Tibial nerve (tissue), 3 donors: Measurements from ENCODE around the gene CSF3.

ENCODE experiments used
- CTCF ChIP-seq, 5 experiments: fragments of 200-600 bp in 3 of 5; fragments of 450-650 bp in 2 of 5; sonication (generic) in 3 of 5; IDR thresholded peaks; one replicate each; pipeline ENCODE4 v1.5.1; 2016 to 2019; ENCODE audit warnings: antibody characterized with exemption in 5 of 5, mild to moderate bottlenecking in 3 of 5, moderate library complexity in 2 of 5
- POLR2A ChIP-seq, 2 donors: fragments of 450-650 bp; IDR thresholded peaks; one replicate each; pipeline ENCODE4 v1.6.1; 2017; ENCODE audit warnings: antibody characterized with exemption in 2 of 2, mild to moderate bottlenecking in 2 of 2, moderate library complexity in 2 of 2

- TF ChIP-seq CTCF (IDR thresholded peaks at IDR 0.05) (no peak), POLR2A (IDR thresholded peaks at IDR 0.05) (no peak)
These were observed 19.4 kb downstream of the CSF3 start for GRCh38 chr17:40034426-40035161.
